Epithelial cell of esophagus (primary cell): ENCODE data around the gene TSPAN7.

Experiments used
- DNase-seq: peaks from one replicate; pipeline ENCODE4 v3.0.0; 2010; ENCODE audit warnings: low read depth
- H3K4me3 ChIP-seq: 2 replicates; pipeline ENCODE4 v1.5.1; 2011; ENCODE audit warnings: mild to moderate bottlenecking, low read length, control low read depth
- CTCF ChIP-seq: IDR thresholded peaks from 2 replicates; pipeline ENCODE4 v1.5.1; 2011; ENCODE audit warnings: low read depth, mild to moderate bottlenecking, low read length, control low read depth, inconsistent platforms; ENCODE audit not compliant: insufficient read depth; ENCODE audit errors: missing control alignments

TSPAN7 gene

GRCh38 chrX:38660395-38661102, 99.2 kb downstream of the TSPAN7 start:
- TF ChIP-seq CTCF, result no peak
- no peak overlapping the region for H3K4me3 ChIP-seq
- DNase-seq, result no peak

GRCh38 chrX:38661103-38661441, 99.7 kb downstream of the TSPAN7 start:
- no peak overlapping the region for H3K4me3 ChIP-seq
- no peak for DNase-seq
- TF ChIP-seq CTCF, result no peak

- TF ChIP-seq CTCF, result no peak
- DNase-seq, result no peak
- H3K4me3 ChIP-seq, result no peak overlapping the region
Measured at GRCh38 chrX:38661561-38661960, 100.2 kb downstream of the TSPAN7 start.

GRCh38 chrX:38662640-38663039, 101.3 kb downstream of the TSPAN7 start:
- no peak overlapping the region for H3K4me3 ChIP-seq
- no peak for DNase-seq
- TF ChIP-seq CTCF, result no peak

- no peak overlapping the region for H3K4me3 ChIP-seq
- TF ChIP-seq CTCF, result peak; percentile 57
- peak; percentile 49 for DNase-seq
Measured at GRCh38 chrX:38664285-38664684, 102.9 kb downstream of the TSPAN7 start.

GRCh38 chrX:38666909-38667308, 105.6 kb downstream of the TSPAN7 start:
- no peak for TF ChIP-seq CTCF

GRCh38 chrX:38668771-38669170, 107.4 kb downstream of the TSPAN7 start:
- no peak for TF ChIP-seq CTCF
- DNase-seq, result no peak
- H3K4me3 ChIP-seq, result no peak overlapping the region

More at GRCh38 chrX:38666909-38667308, 105.6 kb downstream of the TSPAN7 start:
- no peak for DNase-seq
- no peak overlapping the region for H3K4me3 ChIP-seq
